HG03354 (cell line): ENCODE results near the gene RPP21.

Experiments used
- ATAC-seq: cut with Tn5 transposase; IDR thresholded peaks from one replicate; pipeline ENCODE4 v1.9.1; 2021; ENCODE audit warnings: mild to moderate bottlenecking; ENCODE audit not compliant: unreplicated experiment, poor library complexity, severe bottlenecking

Gene RPP21

GRCh38 chr6:30327232-30327746 lies 17.7 kb upstream of the RPP21 start:
- ATAC-seq: peak; percentile 1

DNA sequence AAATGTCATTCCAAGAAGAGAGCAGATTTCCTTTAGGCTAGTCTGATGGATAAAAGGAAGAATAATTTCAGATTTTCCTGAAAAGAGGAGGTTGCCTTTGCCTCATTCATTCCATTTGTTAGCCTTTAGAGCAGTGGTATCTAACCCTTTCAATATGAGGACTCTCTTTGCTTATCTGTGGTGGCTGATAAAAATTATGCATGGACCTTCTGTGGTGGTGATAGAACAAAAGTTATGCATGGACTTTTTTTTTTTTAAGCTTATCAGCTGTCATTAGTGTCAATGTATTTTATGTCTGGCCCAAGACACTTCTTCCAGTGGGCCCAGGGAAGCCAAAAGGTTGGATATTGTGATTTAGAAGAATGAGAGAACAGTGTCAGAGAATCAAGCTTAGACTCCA lies 16.6 kb upstream of the RPP21 start:
- no peak for ATAC-seq

DNA sequence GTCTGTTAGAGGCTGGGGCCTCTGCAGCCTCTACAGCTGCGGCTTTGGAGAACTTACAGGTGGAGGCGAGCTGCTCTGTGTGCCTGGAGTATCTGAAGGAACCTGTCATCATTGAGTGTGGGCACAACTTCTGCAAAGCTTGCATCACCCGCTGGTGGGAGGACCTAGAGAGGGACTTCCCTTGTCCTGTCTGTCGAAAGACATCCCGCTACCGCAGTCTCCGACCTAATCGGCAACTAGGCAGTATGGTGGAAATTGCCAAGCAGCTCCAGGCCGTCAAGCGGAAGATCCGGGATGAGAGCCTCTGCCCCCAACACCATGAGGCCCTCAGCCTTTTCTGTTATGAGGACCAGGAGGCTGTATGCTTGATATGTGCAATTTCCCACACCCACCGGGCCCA lies 15.6 kb upstream of the RPP21 start:
- no peak for ATAC-seq

DNA sequence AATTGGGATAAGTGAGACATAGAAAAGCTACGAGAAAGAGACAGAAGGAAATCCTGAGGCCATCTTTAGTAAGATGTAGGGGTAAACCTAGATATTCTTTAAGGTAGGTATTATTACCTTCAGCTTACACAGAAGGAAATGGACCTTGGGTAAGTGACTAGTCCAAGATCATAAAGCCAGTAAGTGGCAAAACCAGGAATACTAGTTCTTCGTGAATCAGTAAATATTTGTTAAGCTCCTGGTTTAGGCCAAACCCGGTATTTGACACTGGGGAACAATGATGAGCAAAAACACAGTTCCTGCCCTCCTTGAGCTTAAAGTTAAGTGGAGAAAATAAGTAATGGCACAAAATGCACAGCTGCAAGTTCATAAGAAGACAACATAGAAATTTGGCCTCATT lies 13.0 kb upstream of the RPP21 start:
- ATAC-seq: no peak

GRCh38 chr6:30334075-30334783 lies 10.7 kb upstream of the RPP21 start:
- no peak for ATAC-seq

- no peak for ATAC-seq
Measured at GRCh38 chr6:30340589-30341054, 4.3 kb upstream of the RPP21 start.

- ATAC-seq: no peak
Measured at GRCh38 chr6:30341218-30341617, 3.7 kb upstream of the RPP21 start.

GRCh38 chr6:30341728-30342127 lies 3.2 kb upstream of the RPP21 start:
- no peak for ATAC-seq

- no peak for ATAC-seq
Measured at GRCh38 chr6:30344191-30344867, 627 bp upstream of the RPP21 start.

DNA sequence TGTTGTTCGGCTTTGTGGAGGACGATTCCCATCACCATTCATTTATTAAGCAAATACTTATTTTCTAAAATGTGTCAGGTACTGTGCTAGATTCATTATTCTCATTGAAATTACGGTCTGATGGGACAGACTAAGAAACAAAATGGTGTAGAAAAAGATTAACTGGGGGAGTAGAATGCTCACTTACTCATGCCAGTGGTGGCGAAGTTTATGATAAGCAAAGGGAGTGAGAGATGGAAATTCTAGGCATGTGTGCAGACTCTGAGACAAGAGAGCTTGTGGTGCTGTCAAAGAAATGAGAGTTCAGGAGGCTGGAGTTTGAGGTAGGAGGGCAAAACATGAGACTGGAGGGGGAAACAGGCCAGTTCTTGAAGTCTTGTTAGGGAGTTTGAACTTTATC lies 896 bp downstream of the RPP21 start:
- ATAC-seq: no peak

GRCh38 chr6:30348957-30349356 lies 4.0 kb downstream of the RPP21 start:
- no peak for ATAC-seq

DNA sequence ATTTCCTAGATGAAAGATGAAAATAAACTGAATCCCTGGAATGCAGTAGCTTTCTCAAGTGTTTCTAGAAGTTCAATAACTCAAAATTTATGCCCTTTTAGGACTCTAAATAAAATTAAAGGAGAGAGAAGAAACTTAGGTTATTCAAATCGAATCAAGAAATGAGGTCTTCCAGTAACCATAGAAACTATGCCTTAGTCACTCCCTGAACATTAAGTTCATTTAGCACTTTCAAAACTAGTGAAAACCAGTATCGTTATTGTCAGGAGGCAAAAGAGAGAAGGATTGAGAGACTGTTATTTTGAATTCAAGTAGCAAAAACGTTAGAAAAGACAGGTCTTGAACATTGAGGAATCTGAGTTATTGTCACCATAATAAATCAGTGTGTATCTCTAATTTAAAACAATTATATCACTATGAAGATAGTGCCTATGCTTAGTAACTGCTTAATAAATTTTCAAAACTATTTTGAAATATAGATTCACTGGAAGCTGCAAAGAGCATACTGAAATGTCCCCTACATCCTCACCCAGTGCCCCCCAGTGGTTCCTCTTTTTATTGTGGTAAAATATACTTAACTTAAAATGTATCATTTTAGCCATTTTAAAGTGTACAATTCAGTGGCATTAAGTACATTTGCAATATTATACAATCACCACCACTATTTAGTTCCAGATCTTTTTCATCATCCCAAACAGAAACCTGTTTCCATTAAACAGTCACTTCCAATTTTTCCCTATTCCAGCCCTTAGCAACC lies 4.6 kb downstream of the RPP21 start:
- ATAC-seq: no peak

DNA sequence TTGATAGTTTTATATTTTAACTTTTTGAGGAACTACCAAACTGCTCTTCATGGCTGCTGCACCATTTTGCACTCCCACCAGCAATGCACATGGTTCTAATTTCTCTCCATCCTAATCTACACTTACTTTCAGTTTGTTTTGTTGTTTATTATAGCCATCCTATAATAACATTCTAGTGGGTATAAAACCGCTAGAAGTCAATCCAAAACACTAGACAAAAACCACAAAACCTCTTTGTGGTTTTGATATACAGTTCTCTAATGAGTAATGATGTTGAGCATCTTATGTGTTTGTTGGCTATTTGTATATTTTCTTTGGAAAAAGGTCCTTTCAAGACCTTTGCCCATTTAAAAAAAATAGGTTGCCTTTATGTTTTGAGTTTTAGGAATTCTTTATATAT lies 5.6 kb downstream of the RPP21 start:
- ATAC-seq: no peak

- no peak for ATAC-seq
Measured at GRCh38 chr6:30352550-30352949, 7.6 kb downstream of the RPP21 start.

- no peak for ATAC-seq
Measured at GRCh38 chr6:30355281-30355680, 10.3 kb downstream of the RPP21 start.

DNA sequence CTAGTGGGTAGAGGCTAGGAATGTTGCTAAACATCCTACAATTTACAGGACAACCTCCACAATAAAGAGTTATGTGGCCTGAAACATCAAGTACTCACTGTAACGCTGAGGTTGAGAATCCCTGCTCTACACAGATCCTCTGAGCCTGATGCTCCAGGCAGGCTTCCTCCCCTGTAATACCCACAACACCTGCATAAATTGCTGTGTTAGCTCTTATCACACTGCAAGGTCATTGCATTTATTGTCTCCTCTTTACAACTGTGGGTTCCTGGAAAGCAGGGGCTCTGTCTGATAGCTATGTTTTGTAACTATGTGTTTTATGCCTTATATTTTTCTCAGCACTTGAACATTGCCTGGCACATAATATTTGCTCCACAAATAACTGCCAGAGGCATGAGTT lies 11.6 kb downstream of the RPP21 start:
- no peak for ATAC-seq

GRCh38 chr6:30357678-30358540 lies 13.0 kb downstream of the RPP21 start:
- no peak for ATAC-seq

DNA sequence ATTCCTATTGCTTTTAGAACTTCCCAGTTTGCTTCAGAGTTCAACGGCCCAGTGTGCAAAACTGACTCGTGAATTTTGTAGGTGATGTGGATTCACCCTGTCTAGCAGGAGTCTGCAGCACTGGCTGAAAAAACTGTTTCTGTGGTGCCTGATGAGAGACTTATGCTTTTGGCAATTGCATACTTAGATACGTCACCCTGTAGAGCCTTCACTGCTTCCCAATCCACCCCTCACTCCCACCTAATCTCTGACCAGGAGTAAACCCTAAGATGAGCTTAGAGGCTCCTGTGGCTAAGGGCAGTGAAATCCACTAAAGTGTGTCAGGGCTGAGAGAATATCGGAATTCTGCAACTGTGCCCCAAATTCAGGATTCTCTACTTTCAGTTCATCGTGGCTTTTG lies 14.3 kb downstream of the RPP21 start:
- no peak for ATAC-seq

GRCh38 chr6:30360139-30360538 lies 15.2 kb downstream of the RPP21 start:
- no peak for ATAC-seq

GRCh38 chr6:30361661-30362060 lies 16.7 kb downstream of the RPP21 start:
- ATAC-seq: no peak
